GM21723 (cell line): ENCODE data around the gene PPP1R15B.

Experiments
- ATAC-seq: cut with Tn5 transposase; IDR thresholded peaks from one replicate; pipeline ENCODE4 v1.9.1; 2021; ENCODE audit warnings: mild to moderate bottlenecking, moderate library complexity; ENCODE audit not compliant: unreplicated experiment

PPP1R15B gene

GRCh38 chr1:204421441-204421840 lies 9.8 kb upstream of the PPP1R15B start:
- no peak for ATAC-seq

GRCh38 chr1:204420039-204421004 lies 8.7 kb upstream of the PPP1R15B start:
- ATAC-seq = no peak

GRCh38 chr1:204419064-204419403 lies 7.4 kb upstream of the PPP1R15B start:
- ATAC-seq = no peak

- no peak for ATAC-seq
These were observed 6.8 kb upstream of the PPP1R15B start for GRCh38 chr1:204418174-204419063.

- ATAC-seq = no peak
These were observed 5.7 kb upstream of the PPP1R15B start for GRCh38 chr1:204417074-204417997.

GRCh38 chr1:204416589-204417073 lies 5.0 kb upstream of the PPP1R15B start:
- ATAC-seq = no peak

- ATAC-seq = no peak
These were observed 3.7 kb upstream of the PPP1R15B start for GRCh38 chr1:204415351-204415750.

- ATAC-seq = no peak
These were observed 2.4 kb upstream of the PPP1R15B start for GRCh38 chr1:204414016-204414415.

- ATAC-seq = no peak
These were observed 1.5 kb upstream of the PPP1R15B start for GRCh38 chr1:204413170-204413535.

GRCh38 chr1:204410688-204411450 lies 748 bp downstream of the PPP1R15B start:
- ATAC-seq = peak; percentile 42

- no peak for ATAC-seq
These were observed 1.6 kb downstream of the PPP1R15B start for GRCh38 chr1:204409836-204410687.

- ATAC-seq = no peak
These were observed 2.5 kb downstream of the PPP1R15B start for GRCh38 chr1:204409123-204409522.

- ATAC-seq = no peak
These were observed 3.0 kb downstream of the PPP1R15B start for GRCh38 chr1:204408602-204409001.

GRCh38 chr1:204408074-204408507 lies 3.5 kb downstream of the PPP1R15B start:
- ATAC-seq = no peak

- no peak for ATAC-seq
These were observed 4.2 kb downstream of the PPP1R15B start for GRCh38 chr1:204407295-204407971.

- ATAC-seq = no peak
These were observed 5.0 kb downstream of the PPP1R15B start for GRCh38 chr1:204406621-204407020.

- no peak for ATAC-seq
These were observed 5.6 kb downstream of the PPP1R15B start for GRCh38 chr1:204405988-204406387.

- ATAC-seq = no peak
These were observed 7.0 kb downstream of the PPP1R15B start for GRCh38 chr1:204404629-204405028.
